Ovary (tissue), 9 donors: Measurements from ENCODE around the gene KIF26B. TPM values are rescaled to one million over a fixed set of nuclear protein-coding genes. Genes with fewer than 3 reads are reported as not detected.

Source experiments
- DNase-seq, 5 donors: peaks; one replicate each; pipeline ENCODE4 v3.0.0-alpha.2; 2019 to 2020
- H3K27ac ChIP-seq, 2 donors: fragments of 200-600 bp; one replicate each; pipeline versions ENCODE4 v1.5.1 to v1.8.0; 2019 to 2022
- H3K27me3 ChIP-seq: fragments of 200-600 bp; one replicate; pipeline ENCODE4 v1.8.0; 2022
- H3K36me3 ChIP-seq: fragments of 200-600 bp; sonication (generic); one replicate; pipeline ENCODE4 v1.5.1; 2019
- H3K4me1 ChIP-seq: one replicate; pipeline ENCODE4 v1.8.1; 2013; ENCODE audit warnings: mild to moderate bottlenecking, moderate library complexity; ENCODE audit not compliant: insufficient read depth
- H3K4me3 ChIP-seq: fragments of 200-600 bp; sonication (generic); one replicate; pipeline ENCODE4 v1.5.1; 2017
- H3K9me3 ChIP-seq, 2 donors: fragments of 200-600 bp in 1 of 2; sonication (generic) in 1 of 2; one replicate each; pipeline versions ENCODE4 v1.5.1 to v1.8.1; 2013 to 2019; ENCODE audit warnings: mild to moderate bottlenecking in 1 of 2, moderate library complexity in 1 of 2
- EP300 ChIP-seq: sonication (generic); formaldehyde crosslinking; IDR thresholded peaks from one replicate; pipeline ENCODE4 v1.6.1; 2017; ENCODE audit warnings: antibody characterized with exemption
- POLR2A ChIP-seq: fragments of 450-650 bp; IDR thresholded peaks from one replicate; pipeline ENCODE4 v1.6.1; 2017; ENCODE audit warnings: antibody characterized with exemption, mild to moderate bottlenecking, moderate library complexity
- WGBS, 3 donors: extraction: QIAGEN DNeasy Blood & Tissue Kit in 1 of 3; methylation state at CpG; one replicate each; pipeline versions ENCODE4 v1.1.5 to v1.1.7; 2013 to 2017; 5-methylcytosine and 5-hydroxymethylcytosine counted together
- intact Hi-C, 4 donors: fragments of 100-400 bp; cut with DNase I; formaldehyde crosslinking; loops; one replicate each; pipeline versions ENCODE4 v1.11.0 to v1.15.1; 2022 to 2023
- polyA plus RNA-seq, 2 donors: library from polyadenylated mRNA; stranded (reverse); fragments of 200-250 nt in 1 of 2; fragments of 350-450 nt in 1 of 2; fragmentation: Illumina TruSeq in 1 of 2; extraction: RNeasy Lipid Tissue Mini Kit (QIAGEN cat#74804) in 1 of 2; gene quantifications; one replicate each; pipeline ENCODE4 v1.2.3, GENCODE V29; 2013 to 2014
- total RNA-seq, 7 donors: library from RNA; depleted of rRNA in 2 of 7; stranded (reverse); fragments of >200 nt in 2 of 7; fragmentation: NEBNext Ultra II Directional in 3 of 7; extraction: Animal tissue kit (Norgen Biotek cat#: 25700) in 3 of 7; gene quantifications; one replicate each; pipeline versions ENCODE4 v1.1.0 to v1.2.4, GENCODE V29; 2016 to 2023
- TF ChIP-seq, protein P1 (sequence below), 3 donors: fragments of 450-650 bp in 2 of 3; fragments of 200-600 bp in 1 of 3; IDR thresholded peaks; one replicate each; pipeline versions ENCODE4 v1.5.1 to v1.8.0; 2016 to 2022; ENCODE audit warnings: antibody characterized with exemption in 3 of 3, mild to moderate bottlenecking in 1 of 3
- donor health status: DM: no; HTN: no; CAD: no; lungs with moderate emphysema.
- donor health status: DM: no; HTN: no; CAD: no.
- donor health status: Bipolar disorder and iron deficiency.
- donor health status: DM: yes; HTN: yes; CAD: no.
- donor health status: DM: no; HTN: no; CAD: no.
- donor health status: DM: yes; HTN: yes; CAD: no.

KIF26B gene
- total and polyA plus RNA-seq, 9 donors, result 0.28 to 4.0 (median 0.54) TPM

DNA sequence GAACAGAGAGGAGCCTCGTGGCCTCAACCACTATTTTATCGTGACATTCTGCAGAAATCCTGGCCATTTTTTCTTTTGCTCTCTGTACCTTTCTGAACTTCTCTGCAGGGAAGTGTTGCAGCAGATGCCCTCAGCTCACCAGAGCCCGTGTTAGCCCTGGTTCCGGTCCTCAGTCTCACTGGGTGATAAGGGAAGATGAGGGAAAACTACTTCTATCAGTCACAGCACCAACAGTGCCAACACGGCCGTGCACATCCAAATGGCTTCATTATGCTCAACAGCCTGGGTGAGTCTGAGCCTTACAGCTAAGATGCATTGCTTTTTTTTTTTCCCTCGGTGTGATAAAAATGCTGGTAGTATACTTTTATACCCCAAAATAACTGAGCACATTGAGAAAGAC, 93.0 kb downstream of the KIF26B start:
- H3K27ac ChIP-seq, result no peak overlapping the region
- DNase-seq, result no peak
- 71 to 79% (median 72%) methylated on average over 7 of the region's 7 CpGs for WGBS, 3 donors
- no peaks in the 10 kb centered on the region for H3K4me1 ChIP-seq
- no peak overlapping the region for H3K4me3 ChIP-seq
- intact Hi-C loops, result no loop called here
- TF ChIP-seq EP300, result no peak
- TF ChIP-seq, protein P1, sequence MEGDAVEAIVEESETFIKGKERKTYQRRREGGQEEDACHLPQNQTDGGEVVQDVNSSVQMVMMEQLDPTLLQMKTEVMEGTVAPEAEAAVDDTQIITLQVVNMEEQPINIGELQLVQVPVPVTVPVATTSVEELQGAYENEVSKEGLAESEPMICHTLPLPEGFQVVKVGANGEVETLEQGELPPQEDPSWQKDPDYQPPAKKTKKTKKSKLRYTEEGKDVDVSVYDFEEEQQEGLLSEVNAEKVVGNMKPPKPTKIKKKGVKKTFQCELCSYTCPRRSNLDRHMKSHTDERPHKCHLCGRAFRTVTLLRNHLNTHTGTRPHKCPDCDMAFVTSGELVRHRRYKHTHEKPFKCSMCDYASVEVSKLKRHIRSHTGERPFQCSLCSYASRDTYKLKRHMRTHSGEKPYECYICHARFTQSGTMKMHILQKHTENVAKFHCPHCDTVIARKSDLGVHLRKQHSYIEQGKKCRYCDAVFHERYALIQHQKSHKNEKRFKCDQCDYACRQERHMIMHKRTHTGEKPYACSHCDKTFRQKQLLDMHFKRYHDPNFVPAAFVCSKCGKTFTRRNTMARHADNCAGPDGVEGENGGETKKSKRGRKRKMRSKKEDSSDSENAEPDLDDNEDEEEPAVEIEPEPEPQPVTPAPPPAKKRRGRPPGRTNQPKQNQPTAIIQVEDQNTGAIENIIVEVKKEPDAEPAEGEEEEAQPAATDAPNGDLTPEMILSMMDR (IDR thresholded peaks at IDR 0.05), result no peak
- TF ChIP-seq POLR2A, result no peak
- no peaks in the 10 kb centered on the region for H3K27me3 ChIP-seq
- H3K9me3 ChIP-seq, result no peaks in the 10 kb centered on the region
- H3K36me3 ChIP-seq, result no peaks in the 10 kb centered on the region

DNA sequence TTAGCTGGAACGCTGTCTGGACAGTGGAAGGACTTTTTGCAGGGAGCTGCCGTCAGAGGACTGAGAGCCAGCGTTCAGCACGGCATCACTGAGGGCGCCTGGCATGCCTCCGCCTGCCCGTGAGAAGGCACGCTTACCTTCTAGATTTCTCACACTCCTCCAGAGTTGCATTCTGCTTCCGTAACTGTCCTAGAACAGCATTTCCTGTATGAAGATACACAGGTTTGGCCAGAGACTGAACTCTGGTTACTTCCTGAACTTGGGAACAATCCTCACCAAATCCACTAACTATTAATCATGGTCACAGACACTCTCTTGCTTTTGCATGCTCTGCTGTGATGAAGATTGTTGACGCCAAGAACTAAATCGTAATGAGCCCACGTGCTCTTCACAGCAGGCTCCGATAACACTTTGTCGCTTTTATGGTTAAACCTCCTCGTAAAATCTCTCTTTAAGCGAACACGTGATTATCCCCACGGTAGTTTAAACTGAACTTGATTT, 93.5 kb downstream of the KIF26B start:
- Histone ChIP-seq H3K9me3 (no peaks in the 10 kb centered on the region), H3K27me3 (no peaks in the 10 kb centered on the region), H3K4me1 (no peaks in the 10 kb centered on the region), H3K27ac (no peak overlapping the region), H3K4me3 (no peak overlapping the region), H3K36me3 (no peaks in the 10 kb centered on the region)
- WGBS, 3 donors, result 69 to 81% (median 72%) methylated on average over 18 of the region's 18 CpGs
- intact Hi-C loops, result no loop called here
- DNase-seq, result no peak
- TF ChIP-seq, protein P1 (IDR thresholded peaks at IDR 0.05), result no peak
- TF ChIP-seq EP300 (no peak), POLR2A (no peak)

DNA sequence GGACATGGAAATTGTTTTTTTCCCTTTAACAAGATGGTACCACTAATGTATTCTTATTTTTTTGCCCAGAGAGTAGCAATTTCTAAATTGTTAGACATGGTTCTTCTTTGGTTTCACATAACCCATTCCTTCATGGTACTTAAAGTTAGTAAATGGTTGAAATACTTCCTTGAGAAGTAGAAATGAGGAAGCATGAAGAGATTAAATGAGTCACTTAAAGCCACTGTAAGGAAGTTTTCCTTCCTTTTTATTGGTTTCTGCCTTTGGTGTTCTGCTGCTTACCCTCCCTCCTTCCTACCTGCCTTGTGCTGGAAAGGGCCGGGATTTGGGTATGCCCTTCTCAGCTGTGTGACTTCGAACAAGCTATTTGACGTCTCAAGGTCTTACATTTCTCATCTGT, 101.0 kb downstream of the KIF26B start:
- H3K9me3 ChIP-seq, result no peaks in the 10 kb centered on the region
- no peak overlapping the region for H3K27ac ChIP-seq
- intact Hi-C loops, result no loop called here
- H3K4me3 ChIP-seq, result no peak overlapping the region
- no peaks in the 10 kb centered on the region for H3K27me3 ChIP-seq
- no peaks in the 10 kb centered on the region for H3K4me1 ChIP-seq
- no peaks in the 10 kb centered on the region for H3K36me3 ChIP-seq
- no peak for TF ChIP-seq EP300
- TF ChIP-seq, protein P1 (IDR thresholded peaks at IDR 0.05), result no peak
- no peak for TF ChIP-seq POLR2A
- 87 to 92% (median 88%) methylated on average over 3 of the region's 3 CpGs for WGBS, 3 donors
- no peak for DNase-seq

DNA sequence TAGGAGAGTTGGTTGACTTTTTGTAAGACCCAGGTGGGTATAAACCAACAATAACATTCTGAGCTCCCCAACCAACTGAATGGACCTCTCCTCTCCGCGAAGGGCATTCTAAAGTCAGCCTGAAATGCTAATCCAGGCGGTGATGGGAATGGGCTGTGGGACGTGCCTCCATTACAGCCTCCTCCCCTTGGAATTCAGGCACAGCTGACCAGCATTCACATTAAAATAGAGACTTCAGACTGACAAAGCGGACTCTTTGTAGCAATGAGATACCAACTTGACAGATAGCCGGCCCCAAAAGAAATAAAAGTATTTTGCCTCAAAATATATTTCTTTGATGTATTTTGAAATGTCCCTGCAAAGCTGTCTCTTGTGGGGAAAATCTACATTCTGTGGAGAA, 101.7 kb downstream of the KIF26B start:
- H3K4me3 ChIP-seq, result no peak overlapping the region
- no peaks in the 10 kb centered on the region for H3K27me3 ChIP-seq
- no peaks in the 10 kb centered on the region for H3K9me3 ChIP-seq
- H3K27ac ChIP-seq, result no peak overlapping the region
- 58 to 70% (median 70%) methylated on average over 6 of the region's 6 CpGs for WGBS, 3 donors
- no peak for DNase-seq
- TF ChIP-seq EP300 (no peak), POLR2A (no peak)
- TF ChIP-seq, protein P1 (IDR thresholded peaks at IDR 0.05), result no peak
- intact Hi-C loops, result no loop called here
- no peaks in the 10 kb centered on the region for H3K4me1 ChIP-seq
- H3K36me3 ChIP-seq, result no peaks in the 10 kb centered on the region
